GM06990 (cell line): ENCODE results near the gene SLC52A3.

Experiments
- DNase-seq: peaks from one replicate; pipeline ENCODE4 v3.0.0-alpha.2; 2011; ENCODE audit not compliant: insufficient read length; ENCODE audit errors: extremely low read depth
- H3K27me3 ChIP-seq: replicated peaks from 2 replicates; pipeline ENCODE4 v1.6.0; 2011; ENCODE audit warnings: low read length; ENCODE audit not compliant: control insufficient read depth, insufficient read depth
- H3K36me3 ChIP-seq: 2 replicates; pipeline ENCODE4 v1.5.1; 2011; ENCODE audit warnings: low read length; ENCODE audit not compliant: control insufficient read depth, insufficient read depth
- H3K4me3 ChIP-seq: replicated peaks from 2 replicates; pipeline ENCODE4 v1.5.1; 2011; ENCODE audit warnings: low read depth, mild to moderate bottlenecking, control low read depth, low read length
- TF ChIP-seq, protein P1 (sequence below): IDR thresholded peaks from 2 replicates; pipeline ENCODE4 v1.5.1; 2011; ENCODE audit warnings: low read length, control low read depth, mild to moderate bottlenecking, inconsistent platforms; ENCODE audit not compliant: insufficient read depth, poor library complexity, severe bottlenecking

The SLC52A3 gene

DNA sequence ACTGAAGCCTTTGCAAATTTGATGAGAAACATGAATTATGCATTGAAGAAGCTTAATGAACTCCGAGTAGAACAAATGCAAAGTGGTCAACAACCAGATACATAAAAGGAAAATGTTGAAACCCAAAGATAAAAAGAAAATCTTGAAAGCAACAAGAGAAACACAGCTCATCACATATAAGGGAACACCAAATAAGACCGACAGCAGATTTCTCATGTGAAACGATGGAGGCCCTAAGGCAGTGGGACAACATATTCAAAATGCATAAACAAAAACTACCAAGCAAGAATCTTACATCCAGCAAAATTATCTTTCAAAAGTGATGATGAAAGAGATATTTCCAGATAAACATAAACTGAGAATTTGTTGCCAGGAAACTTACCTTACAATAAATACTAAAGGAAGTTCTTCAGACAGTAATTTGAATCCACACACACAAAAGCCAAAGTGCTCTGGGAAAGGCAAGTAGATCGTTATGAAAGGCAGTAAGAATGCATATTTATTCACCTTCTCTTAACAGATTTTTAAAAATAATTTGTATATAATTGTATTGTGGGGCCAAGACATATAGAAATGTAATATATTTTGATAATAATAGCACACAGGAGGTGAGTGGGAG, 22.5 kb downstream of the SLC52A3 start:
- no peaks in the 10 kb centered on the region for H3K36me3 ChIP-seq
- H3K27me3 ChIP-seq, result no peaks in the 10 kb centered on the region; the same call in 1 of the 2 replicates
- DNase-seq, result no peak
- TF ChIP-seq, protein P1, sequence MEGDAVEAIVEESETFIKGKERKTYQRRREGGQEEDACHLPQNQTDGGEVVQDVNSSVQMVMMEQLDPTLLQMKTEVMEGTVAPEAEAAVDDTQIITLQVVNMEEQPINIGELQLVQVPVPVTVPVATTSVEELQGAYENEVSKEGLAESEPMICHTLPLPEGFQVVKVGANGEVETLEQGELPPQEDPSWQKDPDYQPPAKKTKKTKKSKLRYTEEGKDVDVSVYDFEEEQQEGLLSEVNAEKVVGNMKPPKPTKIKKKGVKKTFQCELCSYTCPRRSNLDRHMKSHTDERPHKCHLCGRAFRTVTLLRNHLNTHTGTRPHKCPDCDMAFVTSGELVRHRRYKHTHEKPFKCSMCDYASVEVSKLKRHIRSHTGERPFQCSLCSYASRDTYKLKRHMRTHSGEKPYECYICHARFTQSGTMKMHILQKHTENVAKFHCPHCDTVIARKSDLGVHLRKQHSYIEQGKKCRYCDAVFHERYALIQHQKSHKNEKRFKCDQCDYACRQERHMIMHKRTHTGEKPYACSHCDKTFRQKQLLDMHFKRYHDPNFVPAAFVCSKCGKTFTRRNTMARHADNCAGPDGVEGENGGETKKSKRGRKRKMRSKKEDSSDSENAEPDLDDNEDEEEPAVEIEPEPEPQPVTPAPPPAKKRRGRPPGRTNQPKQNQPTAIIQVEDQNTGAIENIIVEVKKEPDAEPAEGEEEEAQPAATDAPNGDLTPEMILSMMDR, result no peak
- no peak overlapping the region for H3K4me3 ChIP-seq

DNA sequence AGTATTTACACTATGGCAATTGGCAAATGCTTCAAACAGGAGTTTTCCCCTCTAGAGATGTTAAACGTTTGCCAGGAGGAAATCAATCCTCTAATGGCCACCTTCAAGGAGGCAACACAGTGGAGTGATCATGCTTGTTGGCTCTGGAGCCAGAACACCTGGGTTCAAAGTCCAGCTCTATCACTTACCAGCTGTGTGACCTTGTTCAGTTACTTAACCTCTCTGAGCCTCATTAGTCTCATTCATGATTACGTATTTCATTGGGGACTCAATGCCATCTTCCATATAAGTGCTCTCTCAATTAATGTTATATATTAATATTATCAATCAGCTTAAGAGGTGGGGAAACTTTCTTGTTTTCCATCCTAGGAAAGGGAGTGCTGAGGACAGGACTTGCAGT, 26.1 kb downstream of the SLC52A3 start:
- no peak overlapping the region for H3K4me3 ChIP-seq
- DNase-seq, result no peak
- TF ChIP-seq, protein P1, result no peak
- H3K36me3 ChIP-seq, result no peaks in the 10 kb centered on the region
- no peaks in the 10 kb centered on the region; the same call in none of the 2 replicates for H3K27me3 ChIP-seq

DNA sequence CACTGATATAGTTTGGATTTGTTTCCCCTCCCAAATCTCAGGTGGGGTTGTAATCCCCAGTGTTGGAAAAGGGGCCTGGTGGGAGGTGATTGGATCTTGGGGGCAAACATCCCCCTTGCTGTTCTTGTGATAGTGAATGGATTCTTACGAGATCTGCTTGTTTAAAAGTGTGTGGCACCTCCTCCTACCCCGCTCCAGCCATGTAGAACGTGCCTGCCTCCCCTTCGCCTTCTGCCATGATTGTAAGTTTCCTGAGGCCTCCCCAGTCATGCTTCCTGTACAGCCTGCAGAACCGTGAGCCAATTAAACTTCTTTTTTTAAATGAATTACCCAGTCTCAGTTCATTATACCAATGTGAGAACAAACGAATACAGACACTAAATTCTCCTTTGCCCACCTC, 26.7 kb downstream of the SLC52A3 start:
- Histone ChIP-seq H3K36me3 (no peaks in the 10 kb centered on the region), H3K27me3 (no peaks in the 10 kb centered on the region; the same call in none of the 2 replicates), H3K4me3 (no peak overlapping the region)
- DNase-seq, result no peak
- TF ChIP-seq, protein P1, result no peak

DNA sequence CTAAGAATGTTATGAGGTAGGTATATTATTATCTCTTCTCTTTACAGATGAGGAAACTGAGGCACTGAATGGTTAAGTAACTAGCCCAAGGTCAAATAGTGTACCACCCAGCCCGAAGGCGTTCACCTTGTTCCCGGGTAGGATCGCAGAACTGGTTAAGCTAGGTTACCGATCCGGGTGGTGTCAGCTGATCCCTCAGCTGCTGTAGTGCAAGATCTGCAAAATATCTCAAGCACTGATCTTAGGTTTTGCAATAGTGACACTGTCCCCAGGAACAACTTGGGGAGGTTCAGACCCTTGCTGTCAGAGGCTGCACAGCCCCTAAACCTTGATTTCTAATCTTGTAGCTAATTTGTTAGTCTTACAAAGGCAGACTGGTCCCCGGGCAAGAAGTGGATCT, 28.1 kb downstream of the SLC52A3 start:
- no peaks in the 10 kb centered on the region for H3K36me3 ChIP-seq
- no peaks in the 10 kb centered on the region; the same call in none of the 2 replicates for H3K27me3 ChIP-seq
- DNase-seq, result no peak
- H3K4me3 ChIP-seq, result no peak overlapping the region
- TF ChIP-seq, protein P1, result no peak

DNA sequence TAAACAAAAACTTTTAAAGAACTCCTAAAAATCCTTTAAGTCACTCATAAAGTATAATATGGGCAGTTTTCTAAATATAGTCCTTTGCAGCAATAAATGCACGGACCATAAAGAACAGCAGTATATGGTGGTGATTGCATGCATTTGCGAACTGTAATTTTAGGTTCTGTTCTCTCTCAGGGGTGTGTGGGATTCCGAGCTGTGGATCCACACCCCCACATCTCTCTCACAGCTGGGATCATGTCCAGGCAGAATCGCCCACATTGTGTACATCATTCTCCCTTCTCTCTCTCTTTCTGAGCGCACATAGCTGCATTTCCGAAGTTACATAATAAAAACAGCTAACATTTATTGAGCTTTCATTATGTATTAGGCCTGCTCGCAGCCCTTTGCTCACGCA, 28.6 kb downstream of the SLC52A3 start:
- DNase-seq, result no peak
- TF ChIP-seq, protein P1, result no peak
- no peaks in the 10 kb centered on the region for H3K36me3 ChIP-seq
- H3K27me3 ChIP-seq, result no peaks in the 10 kb centered on the region; the same call in none of the 2 replicates
- no peak overlapping the region for H3K4me3 ChIP-seq

DNA sequence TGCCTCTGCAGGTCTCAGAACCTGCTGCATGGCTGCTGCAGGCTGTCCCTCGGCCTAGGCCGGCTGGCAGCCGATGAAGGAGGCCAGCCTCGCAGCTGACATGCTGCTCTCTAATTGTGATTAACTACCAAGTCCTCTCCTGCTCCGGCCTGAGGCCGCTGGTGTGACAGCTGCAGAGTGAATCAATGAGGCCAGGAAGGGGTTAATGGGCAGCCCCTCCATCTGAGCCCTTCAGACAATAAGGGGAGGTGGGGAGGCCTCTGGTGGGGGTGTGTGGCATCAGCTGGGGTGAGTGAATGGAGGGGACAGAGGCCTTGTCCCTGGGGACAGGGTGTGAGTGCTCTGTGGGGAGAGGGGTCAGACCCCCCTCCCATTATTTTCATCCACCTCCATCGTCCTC, 34.4 kb downstream of the SLC52A3 start:
- H3K27me3 ChIP-seq, result peaks cover 3% of the 10 kb centered on the region; the same call in 1 of the 2 replicates
- H3K36me3 ChIP-seq, result no peaks in the 10 kb centered on the region
- no peak for DNase-seq
- H3K4me3 ChIP-seq, result no peak overlapping the region
- TF ChIP-seq, protein P1, result no peak
